K562 (cell line): ENCODE results near the gene SYNCRIP. TPM values are rescaled to one million over a fixed set of nuclear protein-coding genes. Genes with fewer than 3 reads are reported as not detected.

Experiments used
- CBX5 ChIP-seq: IDR thresholded peaks from 2 replicates; pipeline ENCODE4 v1.6.1; 2014; ENCODE audit warnings: low read depth, borderline replicate concordance
- HOMEZ ChIP-seq: fragments of 250-450 bp; sonication (Bioruptor Pico); IDR thresholded peaks from 2 replicates; pipeline ENCODE4 v1.4.0; 2020; ENCODE audit warnings: mild to moderate bottlenecking, moderate library complexity
- KHSRP ChIP-seq: fragments of 450-650 bp; IDR thresholded peaks from 2 replicates; pipeline ENCODE4 v1.6.1; 2017
- MNT ChIP-seq, 2 experiments: fragments of 450-650 bp; conservative IDR thresholded peaks; 2 replicates each; pipeline ENCODE4 v1.6.1; 2017; ENCODE audit warnings: mild to moderate bottlenecking in 2 of 2, moderate library complexity in 2 of 2
- NCOA2 ChIP-seq, 2 experiments: fragments of 450-650 bp; IDR thresholded peaks; 2 replicates each; pipeline ENCODE4 v1.6.1; 2018; ENCODE audit warnings: mild to moderate bottlenecking in 2 of 2, moderate library complexity in 1 of 2; ENCODE audit not compliant: partially characterized antibody in 2 of 2
- NFE2 ChIP-seq: IDR thresholded peaks from 2 replicates; pipeline ENCODE4 v1.6.1; 2014; ENCODE audit warnings: antibody characterized with exemption, low read depth
- PML ChIP-seq: IDR thresholded peaks from 2 replicates; pipeline ENCODE4 v1.6.1; 2012; ENCODE audit warnings: low read length, inconsistent platforms
- PTRF ChIP-seq: fragments of 450-650 bp; IDR thresholded peaks from 2 replicates; pipeline ENCODE4 v1.6.1; 2016; ENCODE audit warnings: mild to moderate bottlenecking, missing genetic modification characterization, missing compliant biosample characterization
- RERE ChIP-seq: sonication (generic); formaldehyde crosslinking; IDR thresholded peaks from 2 replicates; pipeline ENCODE4 v1.8.0; 2023; ENCODE audit warnings: missing genetic modification reagents, mild to moderate bottlenecking, borderline replicate concordance
- SAFB ChIP-seq: fragments of 200-400 bp; formaldehyde crosslinking; IDR thresholded peaks from 2 replicates; pipeline ENCODE4 v1.6.1; 2017; ENCODE audit warnings: low read depth, low read length, borderline replicate concordance
- SMARCE1 ChIP-seq: fragments of 450-650 bp; IDR thresholded peaks from 2 replicates; pipeline ENCODE4 v1.7.1; 2016; ENCODE audit warnings: mild to moderate bottlenecking
- SNRNP70 ChIP-seq: fragments of 200-400 bp; formaldehyde crosslinking; optimal IDR thresholded peaks from 2 replicates; pipeline ENCODE3; 2017; ENCODE audit warnings: low read depth, low read length
- SUPT5H ChIP-seq: fragments of 450-650 bp; IDR thresholded peaks from 2 replicates; pipeline ENCODE4 v1.6.1; 2016
- TAF15 ChIP-seq: fragments of 200-400 bp; formaldehyde crosslinking; IDR thresholded peaks from 2 replicates; pipeline ENCODE4 v1.6.1; 2017; ENCODE audit warnings: mild to moderate bottlenecking, low read depth, low read length, moderate library complexity
- ZKSCAN8 ChIP-seq: fragments of 200-800 bp; sonication (Bioruptor generic); IDR thresholded peaks from 2 replicates; pipeline ENCODE4 v1.6.1; 2016; ENCODE audit warnings: missing genetic modification characterization, missing compliant biosample characterization
- ZNF431 ChIP-seq: sonication (generic); formaldehyde crosslinking; IDR thresholded peaks from 2 replicates; pipeline ENCODE4 v1.8.0; 2022; ENCODE audit warnings: mild to moderate bottlenecking, missing genetic modification reagents
- polyA plus RNA-seq, 8 experiments: library from polyadenylated mRNA; depleted of rRNA in 4 of 8; stranded (reverse) in 5 of 8; unstranded in 3 of 8; fragments of >200 nt; fragmentation: Nextera tagmentation in 2 of 8; fragmentation: Illumina TruSeq in 1 of 8; extraction: Ambion mirVana in 2 of 8; extraction: Trizol in 1 of 8; gene quantifications; 2 replicates each; pipeline versions ENCODE4 v1.2.1 to v1.2.3, GENCODE V29; 2011 to 2014; ENCODE audit warnings: inconsistent platforms in 1 of 8, missing spikeins in 1 of 8
- total RNA-seq, 7 experiments: library from RNA; depleted of rRNA in 6 of 7; stranded (reverse); fragments of >200 nt in 6 of 7; fragmentation: Illumina TruSeq in 2 of 7; extraction: Trizol in 2 of 7; gene quantifications; 2 replicates each; pipeline versions ENCODE4 v1.2.1 to v1.2.3, GENCODE V29; 2011 to 2021; ENCODE audit warnings: low replicate concordance in 1 of 7
- TF ChIP-seq, protein P1 (sequence below): sonication (generic); formaldehyde crosslinking; IDR thresholded peaks from 2 replicates; pipeline ENCODE4 v1.5.0; 2020; ENCODE audit warnings: missing genetic modification reagents

Gene SYNCRIP
- total and polyA plus RNA-seq, 9 of the 15 experiments (the other 6 are each of a cell fraction or from before 2014, with no cell fraction given): 46.5 to 295 (median 140) TPM

- TF ChIP-seq KHSRP (no peak), CBX5 (no peak), PML (peak; percentile 98), SUPT5H (peak; percentile 100), ZKSCAN8 (CRISPR knock-in tag) (0 out of 2 replicates have a peak, but pooled peaks have one; percentile 9), MNT (conservative IDR thresholded peaks at IDR 0.05) (peak; percentile 58 to 89), SNRNP70 (no peak), SMARCE1 (no peak), NCOA2 (IDR thresholded peaks at IDR 0.05; ENCODE audit: partially characterized antibody in 2 of 2) (no peak), NFE2 (no peak), SAFB (peak; percentile 43; the same call in 1 of the 2 replicates), RERE (CRISPR knock-in tag) (peak; percentile 93), ZNF431 (CRISPR knock-in tag) (peak; percentile 68; the same call in 1 of the 2 replicates), HOMEZ (no peak), PTRF (tag) (no peak), TAF15 (no peak)
- TF ChIP-seq, protein P1, sequence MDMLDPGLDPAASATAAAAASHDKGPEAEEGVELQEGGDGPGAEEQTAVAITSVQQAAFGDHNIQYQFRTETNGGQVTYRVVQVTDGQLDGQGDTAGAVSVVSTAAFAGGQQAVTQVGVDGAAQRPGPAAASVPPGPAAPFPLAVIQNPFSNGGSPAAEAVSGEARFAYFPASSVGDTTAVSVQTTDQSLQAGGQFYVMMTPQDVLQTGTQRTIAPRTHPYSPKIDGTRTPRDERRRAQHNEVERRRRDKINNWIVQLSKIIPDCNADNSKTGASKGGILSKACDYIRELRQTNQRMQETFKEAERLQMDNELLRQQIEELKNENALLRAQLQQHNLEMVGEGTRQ: no peak
Observed at GRCh38 chr6:85678602-85679444, 36.1 kb upstream of the SYNCRIP start (continued).
